ENCODE results near the gene NPAS3. TPM values are rescaled to one million over a fixed set of nuclear protein-coding genes. Genes with fewer than 3 reads are reported as not detected.

Gene NPAS3
- total RNA-seq, 1 experiment from 2014 or later: not detected

- no peaks in the 10 kb centered on the region for H3K36me3 ChIP-seq (ENCODE audit: control insufficient read depth in 1 of 2, insufficient read depth in 2 of 2, low read length in 2 of 2)
- no peak overlapping the region for H2AFZ ChIP-seq (ENCODE audit: low read depth, low read length, poor library complexity, severe bottlenecking)
- no peak for ATAC-seq
- no peaks in the 10 kb centered on the region for H3K27me3 ChIP-seq (ENCODE audit: insufficient read depth, low read length)
- no TSS peak for BruUV-seq (replicated peaks)
- H3K4me2 ChIP-seq (ENCODE audit: low read length): no peak overlapping the region
- ChIA-PET CTCF (no interaction called here), POLR2A (no interaction called here), RAD21 (ENCODE audit: low non-redundant PET in 1 of 2, low total read pairs in 2 of 2, uncharacterized antibody in 2 of 2, unreplicated experiment in 2 of 2) (no interaction called here)
- no peaks in the 10 kb centered on the region for H3K9me3 ChIP-seq (ENCODE audit: control insufficient read depth in 1 of 2, insufficient read depth in 1 of 2, low read depth in 1 of 2, low read length in 2 of 2)
- no peak overlapping the region for H3K27ac ChIP-seq (ENCODE audit: low read depth, low read length)
- DNase-seq (ENCODE audit: low read depth, low spot score): no peak
- H3K4me3 ChIP-seq (replicated peaks in 1 of 2; ENCODE audit: low read depth in 1 of 2, low read length in 2 of 2): no peak overlapping the region
- H3K9me2 ChIP-seq (ENCODE audit: insufficient read depth): no peaks in the 10 kb centered on the region
- no peaks in the 10 kb centered on the region for H4K20me1 ChIP-seq (ENCODE audit: insufficient read depth)
- H3K9ac ChIP-seq (ENCODE audit: low read length): no peak overlapping the region
- TF ChIP-seq YY1 (IDR thresholded peaks at IDR 0.05; ENCODE audit: extremely low read depth, insufficient replicate concordance, low read depth, low read length) (no peak), JUND (IDR thresholded peaks at IDR 0.05) (no peak), RAD21 (IDR thresholded peaks at IDR 0.05; ENCODE audit: low read depth) (no peak), FOSL1 (IDR thresholded peaks at IDR 0.05; ENCODE audit: low read depth) (no peak), SP1 (IDR thresholded peaks at IDR 0.05; ENCODE audit: low read depth) (no peak), ZNF274 (IDR thresholded peaks at IDR 0.05; ENCODE audit: low read depth, low read length) (no peak), CTCF (IDR thresholded peaks at IDR 0.05 in 2 of 3, conservative IDR thresholded peaks at IDR 0.05 in 1 of 3; ENCODE audit: borderline replicate concordance in 1 of 3, insufficient read depth in 1 of 3, low read depth in 2 of 3, low read length in 2 of 3) (no peak), ELF1 (IDR thresholded peaks at IDR 0.05; ENCODE audit: borderline replicate concordance, low read depth) (no peak), POLR2AphosphoS5 (IDR thresholded peaks at IDR 0.05; ENCODE audit: low read depth, low read length) (no peak), ZFX (IDR thresholded peaks at IDR 0.05) (no peak), TCF7L2 (IDR thresholded peaks at IDR 0.05; ENCODE audit: borderline replicate concordance, extremely low read depth, insufficient read depth, insufficient read length) (no peak), EGR1 (IDR thresholded peaks at IDR 0.05; ENCODE audit: low read depth) (no peak), CBX3 (IDR thresholded peaks at IDR 0.05; ENCODE audit: low read depth) (no peak), MAX (IDR thresholded peaks at IDR 0.05) (no peak), EZH2phosphoT487 (IDR thresholded peaks at IDR 0.05; ENCODE audit: borderline replicate concordance) (no peak), SIN3A (IDR thresholded peaks at IDR 0.05; ENCODE audit: low read depth) (no peak), REST (IDR thresholded peaks at IDR 0.05; ENCODE audit: low read depth) (no peak), POLR2A (IDR thresholded peaks at IDR 0.05; ENCODE audit: borderline replicate concordance, extremely low read depth, insufficient read depth, insufficient read length) (no peak)
- H3K79me2 ChIP-seq (ENCODE audit: insufficient read depth, low read length): no peaks in the 10 kb centered on the region
- intact Hi-C loops (cut with micrococcal nuclease): no loop called here
- no peaks in the 10 kb centered on the region for H3K4me1 ChIP-seq (ENCODE audit: control insufficient read depth in 1 of 2, insufficient read depth in 2 of 2, low read length in 2 of 2)
Observed at GRCh38 chr14:33492491-33492890, 553.8 kb downstream of the NPAS3 start.
